Suprapubic skin (tissue), 4 donors: Measurements from ENCODE around the gene USP19. TPM values are rescaled to one million over a fixed set of nuclear protein-coding genes. Genes with fewer than 3 reads are reported as not detected.

ENCODE experiments used
- DNase-seq, 2 donors: peaks; one replicate each; pipeline ENCODE4 v3.0.0-alpha.2; 2019; ENCODE audit warnings: low spot score in 2 of 2
- H3K27ac ChIP-seq: fragments of 200-600 bp; sonication (generic); one replicate; pipeline ENCODE4 v1.5.1; 2019
- H3K27me3 ChIP-seq: fragments of 200-600 bp; sonication (generic); one replicate; pipeline ENCODE4 v1.5.1; 2019
- H3K36me3 ChIP-seq: fragments of 200-600 bp; sonication (generic); one replicate; pipeline ENCODE4 v1.5.1; 2019
- H3K4me1 ChIP-seq: fragments of 200-600 bp; sonication (generic); one replicate; pipeline ENCODE4 v1.5.1; 2019
- H3K4me3 ChIP-seq: fragments of 200-600 bp; sonication (generic); one replicate; pipeline ENCODE4 v1.5.1; 2019; ENCODE audit warnings: mild to moderate bottlenecking
- H3K9me3 ChIP-seq: fragments of 200-600 bp; sonication (generic); one replicate; pipeline ENCODE4 v1.5.1; 2019
- EP300 ChIP-seq: sonication (generic); formaldehyde crosslinking; IDR thresholded peaks from one replicate; pipeline ENCODE4 v1.6.1; 2017; ENCODE audit warnings: antibody characterized with exemption
- POLR2A ChIP-seq, 2 donors: fragments of 450-650 bp; IDR thresholded peaks; one replicate each; pipeline ENCODE4 v1.6.1; 2017; ENCODE audit warnings: antibody characterized with exemption in 2 of 2, mild to moderate bottlenecking in 2 of 2, moderate library complexity in 2 of 2
- POLR2AphosphoS5 ChIP-seq, 3 donors: sonication (generic); formaldehyde crosslinking; IDR thresholded peaks; one replicate each; pipeline ENCODE4 v1.6.1; 2017; ENCODE audit warnings: antibody characterized with exemption in 3 of 3
- WGBS: methylation state at CpG from one replicate; pipeline ENCODE4 v1.1.5; 2018; 5-methylcytosine and 5-hydroxymethylcytosine counted together
- total RNA-seq, 4 donors: library from RNA; depleted of rRNA; stranded (reverse); fragments of >200 nt; gene quantifications; one replicate each; pipeline ENCODE4 v1.1.0, GENCODE V29; 2016
- TF ChIP-seq, protein P1 (sequence below), 2 donors: fragments of 200-600 bp in 1 of 2; fragments of 450-650 bp in 1 of 2; sonication (generic) in 1 of 2; IDR thresholded peaks; one replicate each; pipeline ENCODE4 v1.5.1; 2016 to 2019; ENCODE audit warnings: antibody characterized with exemption in 2 of 2, mild to moderate bottlenecking in 1 of 2, moderate library complexity in 1 of 2

USP19 gene
- total RNA-seq, 4 donors from 2014 or later, result 46.1 to 82.1 (median 76.0) TPM

DNA sequence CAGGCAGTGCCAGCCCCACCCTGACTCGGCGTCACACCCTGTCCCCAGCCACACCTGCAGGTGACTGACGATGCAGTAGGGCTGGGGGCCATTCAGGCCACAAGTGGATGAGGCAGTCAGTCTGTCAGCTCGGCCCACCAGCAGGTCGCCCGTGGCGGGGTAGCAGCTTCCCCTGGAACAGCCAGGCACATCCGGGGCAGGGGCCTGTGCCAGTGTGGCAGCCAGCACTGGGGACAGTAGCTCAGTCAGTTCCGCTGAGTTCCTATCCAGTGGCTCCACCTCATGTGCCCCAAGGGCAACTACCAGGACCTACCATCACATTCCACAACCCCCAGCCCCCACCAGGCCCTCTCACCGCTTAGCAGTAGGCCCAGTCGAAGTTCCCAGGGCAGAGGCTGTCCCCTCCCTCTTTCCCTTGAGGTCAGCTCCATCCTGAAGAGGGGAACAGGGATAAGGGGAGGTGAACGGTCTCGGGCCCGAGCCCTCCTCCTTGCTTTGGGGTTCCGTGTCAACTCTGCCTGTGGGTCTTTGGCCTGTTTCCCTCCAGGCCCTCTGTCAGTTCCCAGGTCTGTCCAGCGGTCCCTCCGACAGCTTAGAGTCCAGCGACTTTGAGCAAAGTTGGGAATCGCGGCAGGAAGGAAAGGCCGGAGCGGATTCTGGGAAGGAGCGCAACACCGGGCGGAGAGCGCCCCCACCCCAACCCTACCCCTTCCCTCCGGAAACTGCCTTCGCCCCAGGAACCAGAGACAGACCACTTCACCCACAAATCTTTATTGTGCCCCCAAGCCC, 12.0 kb upstream of the USP19 start, which contains the start of gene LAMB2:
LAMB2 (minus strand) TSS at position 614 of the 789 bp plus-strand sequence; CDS start at position 431, 183 bp downstream.
- H3K4me1 ChIP-seq, result peaks cover 44% of the 10 kb centered on the region
- peaks cover 13% of the 10 kb centered on the region for H3K36me3 ChIP-seq
- H3K4me3 ChIP-seq, result peak within 1 kb of the TSS; percentile 73
- 15% methylated on average over 26 of the region's 28 CpGs for WGBS
- H3K27me3 ChIP-seq, result no peaks in the 10 kb centered on the region
- no peaks in the 10 kb centered on the region for H3K9me3 ChIP-seq
- no peak for TF ChIP-seq EP300
- peak in 1 of 3 donors; percentile 23 for TF ChIP-seq POLR2AphosphoS5 (IDR thresholded peaks at IDR 0.05)
- TF ChIP-seq POLR2A (IDR thresholded peaks at IDR 0.05), result peak in 1 of 2 donors; percentile 26
- TF ChIP-seq, protein P1, sequence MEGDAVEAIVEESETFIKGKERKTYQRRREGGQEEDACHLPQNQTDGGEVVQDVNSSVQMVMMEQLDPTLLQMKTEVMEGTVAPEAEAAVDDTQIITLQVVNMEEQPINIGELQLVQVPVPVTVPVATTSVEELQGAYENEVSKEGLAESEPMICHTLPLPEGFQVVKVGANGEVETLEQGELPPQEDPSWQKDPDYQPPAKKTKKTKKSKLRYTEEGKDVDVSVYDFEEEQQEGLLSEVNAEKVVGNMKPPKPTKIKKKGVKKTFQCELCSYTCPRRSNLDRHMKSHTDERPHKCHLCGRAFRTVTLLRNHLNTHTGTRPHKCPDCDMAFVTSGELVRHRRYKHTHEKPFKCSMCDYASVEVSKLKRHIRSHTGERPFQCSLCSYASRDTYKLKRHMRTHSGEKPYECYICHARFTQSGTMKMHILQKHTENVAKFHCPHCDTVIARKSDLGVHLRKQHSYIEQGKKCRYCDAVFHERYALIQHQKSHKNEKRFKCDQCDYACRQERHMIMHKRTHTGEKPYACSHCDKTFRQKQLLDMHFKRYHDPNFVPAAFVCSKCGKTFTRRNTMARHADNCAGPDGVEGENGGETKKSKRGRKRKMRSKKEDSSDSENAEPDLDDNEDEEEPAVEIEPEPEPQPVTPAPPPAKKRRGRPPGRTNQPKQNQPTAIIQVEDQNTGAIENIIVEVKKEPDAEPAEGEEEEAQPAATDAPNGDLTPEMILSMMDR (IDR thresholded peaks at IDR 0.05), result no peak
- DNase-seq, result peak; percentile 84 to 88
- H3K27ac ChIP-seq, result peak within 1 kb of the TSS; percentile 87

GRCh38 chr3:49132073-49132436, 11.4 kb upstream of the USP19 start:
- no peak for DNase-seq
- Histone ChIP-seq H3K4me3 (peak overlapping the region; percentile 73), H3K36me3 (peaks cover 13% of the 10 kb centered on the region), H3K27me3 (no peaks in the 10 kb centered on the region), H3K4me1 (peaks cover 44% of the 10 kb centered on the region), H3K9me3 (no peaks in the 10 kb centered on the region), H3K27ac (peak overlapping the region; percentile 87)
- TF ChIP-seq EP300 (no peak), POLR2AphosphoS5 (IDR thresholded peaks at IDR 0.05) (no peak), POLR2A (IDR thresholded peaks at IDR 0.05) (no peak)
- TF ChIP-seq, protein P1 (IDR thresholded peaks at IDR 0.05), result no peak
- 24% methylated on average over 5 of the region's 9 CpGs for WGBS

GRCh38 chr3:49131576-49131975, 11.0 kb upstream of the USP19 start:
- WGBS, result 92% methylated on average over 2 of the region's 6 CpGs

DNA sequence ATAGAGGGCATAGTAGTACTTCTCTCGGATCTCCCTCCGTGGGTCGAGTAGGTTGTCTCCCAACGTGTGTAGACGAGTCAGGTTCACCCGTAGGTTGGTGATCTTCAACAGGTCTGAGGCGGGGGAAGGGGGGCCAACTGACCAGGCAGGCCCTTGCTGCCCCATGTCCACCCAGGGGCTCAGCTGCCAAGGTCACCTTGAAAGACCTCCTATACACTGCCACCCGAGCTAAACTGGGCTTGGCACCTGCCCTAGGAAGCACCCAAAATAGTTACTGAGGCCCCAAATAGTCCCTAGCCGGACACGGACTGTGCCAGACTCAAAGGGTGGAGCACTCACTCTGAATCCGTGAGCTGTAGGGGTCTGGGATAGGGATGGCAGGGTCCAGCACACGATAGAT, 10.4 kb upstream of the USP19 start:
- no peaks in the 10 kb centered on the region for H3K9me3 ChIP-seq
- TF ChIP-seq POLR2A (IDR thresholded peaks at IDR 0.05) (no peak), POLR2AphosphoS5 (IDR thresholded peaks at IDR 0.05) (no peak), EP300 (no peak)
- TF ChIP-seq, protein P1 (IDR thresholded peaks at IDR 0.05), result no peak
- H3K4me1 ChIP-seq, result peaks cover 44% of the 10 kb centered on the region
- no peak overlapping the region for H3K4me3 ChIP-seq
- no peak overlapping the region for H3K27ac ChIP-seq
- no peak for DNase-seq
- H3K36me3 ChIP-seq, result peaks cover 20% of the 10 kb centered on the region
- 80% methylated on average over 4 of the region's 12 CpGs for WGBS
- no peaks in the 10 kb centered on the region for H3K27me3 ChIP-seq

More at GRCh38 chr3:49131576-49131975, 11.0 kb upstream of the USP19 start:
- Histone ChIP-seq H3K36me3 (peaks cover 15% of the 10 kb centered on the region), H3K9me3 (no peaks in the 10 kb centered on the region), H3K27ac (peak overlapping the region; percentile 87), H3K4me3 (peak overlapping the region; percentile 73), H3K4me1 (peaks cover 44% of the 10 kb centered on the region), H3K27me3 (no peaks in the 10 kb centered on the region)
- DNase-seq, result no peak
- TF ChIP-seq EP300, result no peak
- TF ChIP-seq, protein P1 (IDR thresholded peaks at IDR 0.05), result no peak
- no peak for TF ChIP-seq POLR2A (IDR thresholded peaks at IDR 0.05)
- TF ChIP-seq POLR2AphosphoS5 (IDR thresholded peaks at IDR 0.05), result no peak

- peaks cover 69% of the 10 kb centered on the region for H3K36me3 ChIP-seq
- 83% methylated on average over 7 of the region's 14 CpGs for WGBS
Observed at GRCh38 chr3:49124991-49125670, 4.5 kb upstream of the USP19 start.

More at GRCh38 chr3:49124991-49125670, 4.5 kb upstream of the USP19 start:
- Histone ChIP-seq H3K4me1 (peaks cover 6% of the 10 kb centered on the region), H3K27me3 (no peaks in the 10 kb centered on the region), H3K4me3 (no peak overlapping the region), H3K27ac (no peak overlapping the region), H3K9me3 (no peaks in the 10 kb centered on the region)
- no peak for DNase-seq
- TF ChIP-seq, protein P1 (IDR thresholded peaks at IDR 0.05), result no peak
- TF ChIP-seq EP300 (no peak), POLR2A (IDR thresholded peaks at IDR 0.05) (no peak), POLR2AphosphoS5 (IDR thresholded peaks at IDR 0.05) (no peak)
